H9 (cell line): Measurements from ENCODE around the gene NR2C1. TPM values are rescaled to one million over a fixed set of nuclear protein-coding genes. Genes with fewer than 3 reads are reported as not detected.

Source experiments
- DNase-seq: peaks from one replicate; pipeline ENCODE4 v3.0.0-alpha.2; 2017
- H2AFZ ChIP-seq: one replicate; pipeline ENCODE4 v1.6.1; 2013; ENCODE audit warnings: mild to moderate bottlenecking, low read length, control low read depth, moderate library complexity
- H2AK5ac ChIP-seq: 2 replicates; pipeline ENCODE4 v1.6.1; 2013; ENCODE audit warnings: low read length, control low read depth, mixed read lengths; ENCODE audit not compliant: insufficient read length
- H2BK120ac ChIP-seq: one replicate; pipeline ENCODE4 v1.6.1; 2013; ENCODE audit warnings: low read depth, mild to moderate bottlenecking, low read length, control low read depth, inconsistent platforms; ENCODE audit not compliant: poor library complexity, severe bottlenecking
- H2BK12ac ChIP-seq: 2 replicates; pipeline ENCODE4 v1.6.1; 2013; ENCODE audit warnings: low read length, control low read depth, mixed read lengths, low read depth; ENCODE audit not compliant: insufficient read length
- H2BK15ac ChIP-seq: 2 replicates; pipeline ENCODE4 v1.6.1; 2013; ENCODE audit warnings: low read depth, low read length, control low read depth
- H2BK20ac ChIP-seq: one replicate; pipeline ENCODE4 v1.6.1; 2013; ENCODE audit warnings: low read depth, mild to moderate bottlenecking, low read length, control low read depth, inconsistent platforms; ENCODE audit not compliant: poor library complexity, severe bottlenecking
- H2BK5ac ChIP-seq: 2 replicates; pipeline ENCODE4 v1.6.1; 2013; ENCODE audit warnings: low read length, control low read depth, mixed read lengths; ENCODE audit not compliant: insufficient read length
- H3K14ac ChIP-seq: 2 replicates; pipeline ENCODE4 v1.6.1; 2013; ENCODE audit warnings: low read length, control low read depth; ENCODE audit not compliant: insufficient read depth
- H3K18ac ChIP-seq: 2 replicates; pipeline ENCODE4 v1.6.1; 2013; ENCODE audit warnings: low read depth, mild to moderate bottlenecking, mixed read lengths, low read length, control low read depth; ENCODE audit not compliant: insufficient read length
- H3K23ac ChIP-seq: 2 replicates; pipeline ENCODE4 v1.6.1; 2013; ENCODE audit warnings: low read length, control low read depth, mixed read lengths, low read depth; ENCODE audit not compliant: insufficient read length
- H3K23me2 ChIP-seq: 2 replicates; pipeline ENCODE4 v1.6.1; 2013; ENCODE audit warnings: low read depth, mild to moderate bottlenecking, mixed read lengths, low read length, control low read depth; ENCODE audit not compliant: insufficient read length, poor library complexity, severe bottlenecking
- H3K27ac ChIP-seq: 2 replicates; pipeline ENCODE4 v1.5.1; 2013; ENCODE audit warnings: low read length, control low read depth, mixed read lengths, low read depth; ENCODE audit not compliant: insufficient read length
- H3K27me3 ChIP-seq: 2 replicates; pipeline ENCODE4 v1.6.1; 2013; ENCODE audit warnings: low read length, control low read depth, inconsistent platforms; ENCODE audit not compliant: insufficient read depth
- H3K4ac ChIP-seq: 2 replicates; pipeline ENCODE4 v1.6.1; 2013; ENCODE audit warnings: low read depth, mild to moderate bottlenecking, control low read depth, inconsistent platforms, low read length, moderate library complexity
- H3K4me1 ChIP-seq: 2 replicates; pipeline ENCODE4 v1.6.1; 2013; ENCODE audit warnings: low read length, control low read depth, inconsistent platforms; ENCODE audit not compliant: insufficient read depth
- H3K4me2 ChIP-seq: 2 replicates; pipeline ENCODE4 v1.6.1; 2013; ENCODE audit warnings: low read length, control low read depth, mixed read lengths; ENCODE audit not compliant: insufficient read length, insufficient read depth
- H3K56ac ChIP-seq: 2 replicates; pipeline ENCODE4 v1.6.1; 2013; ENCODE audit warnings: low read depth, mild to moderate bottlenecking, mixed read lengths, low read length, control low read depth; ENCODE audit not compliant: insufficient read length
- H3K79me1 ChIP-seq: 2 replicates; pipeline ENCODE4 v1.6.1; 2013; ENCODE audit warnings: low read depth, mild to moderate bottlenecking, moderate library complexity, low read length, control low read depth, inconsistent platforms; ENCODE audit not compliant: insufficient read depth, poor library complexity, severe bottlenecking
- H3K79me2 ChIP-seq: 2 replicates; pipeline ENCODE4 v1.6.1; 2013; ENCODE audit warnings: low read length, control low read depth, inconsistent platforms; ENCODE audit not compliant: insufficient read depth
- H3K9ac ChIP-seq: 2 replicates; pipeline ENCODE4 v1.6.1; 2013; ENCODE audit warnings: low read length, control low read depth, mixed read lengths; ENCODE audit not compliant: insufficient read length; ENCODE audit errors: extremely low read depth
- H3K9me3 ChIP-seq: one replicate; pipeline ENCODE4 v1.6.1; 2013; ENCODE audit warnings: low read depth, low read length, inconsistent platforms; ENCODE audit not compliant: control insufficient read depth
- H3T11ph ChIP-seq: one replicate; pipeline ENCODE4 v1.6.1; 2013; ENCODE audit warnings: mild to moderate bottlenecking, low read length, control low read depth, inconsistent platforms
- H4K20me1 ChIP-seq: one replicate; pipeline ENCODE4 v1.6.1; 2013; ENCODE audit not compliant: control insufficient read depth, insufficient read length, insufficient read depth
- H4K5ac ChIP-seq: 2 replicates; pipeline ENCODE4 v1.6.1; 2013; ENCODE audit warnings: low read depth, mild to moderate bottlenecking, mixed read lengths, low read length, control low read depth; ENCODE audit not compliant: insufficient read length
- H4K8ac ChIP-seq: replicated peaks from 2 replicates; pipeline ENCODE4 v1.6.1; 2013; ENCODE audit warnings: low read length, control low read depth, mixed read lengths, low read depth; ENCODE audit not compliant: insufficient read length
- H4K91ac ChIP-seq: 2 replicates; pipeline ENCODE4 v1.6.1; 2013; ENCODE audit warnings: low read depth, mild to moderate bottlenecking, moderate library complexity, mixed read lengths, low read length, control low read depth; ENCODE audit not compliant: insufficient read length
- H3K27ac Mint-ChIP-seq, 3 experiments: 2 replicates in 2 of 3; 3 replicates in 1 of 3; pipeline ENCODE4 v1.8.0; 2020 to 2021; ENCODE audit warnings: mixed read lengths in 3 of 3, mild to moderate bottlenecking in 1 of 3, moderate library complexity in 1 of 3
- H3K27me3 Mint-ChIP-seq: 2 replicates; pipeline ENCODE4 v1.8.0; 2021; ENCODE audit warnings: low read depth, mild to moderate bottlenecking, moderate library complexity, mixed read lengths
- H3K36me3 Mint-ChIP-seq, 3 experiments: 2 replicates in 2 of 3; 3 replicates in 1 of 3; pipeline ENCODE4 v1.8.0; 2020 to 2021; ENCODE audit warnings: low read depth in 3 of 3, mixed read lengths in 3 of 3; ENCODE audit not compliant: insufficient read depth in 1 of 3
- H3K4me1 Mint-ChIP-seq, 2 experiments: 2 replicates each; pipeline ENCODE4 v1.8.0; 2020; ENCODE audit warnings: mixed read lengths in 2 of 2
- H3K4me3 Mint-ChIP-seq, 2 experiments: 2 replicates in 1 of 2; 3 replicates in 1 of 2; pipeline ENCODE4 v1.8.0; 2020 to 2021; ENCODE audit warnings: mild to moderate bottlenecking in 2 of 2, mixed read lengths in 2 of 2, moderate library complexity in 1 of 2
- H3K9me3 Mint-ChIP-seq, 2 experiments: 2 replicates in 1 of 2; 3 replicates in 1 of 2; pipeline ENCODE4 v1.8.0; 2020; ENCODE audit warnings: mild to moderate bottlenecking in 2 of 2, mixed read lengths in 2 of 2, moderate library complexity in 1 of 2
- WGBS: extraction: QIAGEN DNeasy Blood & Tissue Kit; methylation state at CpG from one replicate; pipeline ENCODE4 v1.1.7; 2013; ENCODE audit warnings: missing lambda C conversion rate, low lambda C conversion rate, mixed read lengths; ENCODE audit not compliant: insufficient read length; ENCODE audit errors: extremely low coverage; 5-methylcytosine and 5-hydroxymethylcytosine counted together
- total RNA-seq: library from RNA; stranded (reverse); gene quantifications from 2 replicates; pipeline ENCODE4 v1.2.1, GENCODE V29; 2021
- TF ChIP-seq, protein P1 (sequence below): fragments of 200-600 bp; sonication (generic); conservative IDR thresholded peaks from 3 replicates; pipeline ENCODE4 v1.8.0; 2021; ENCODE audit warnings: antibody characterized with exemption, mild to moderate bottlenecking

NR2C1 gene
- total RNA-seq, 1 experiment from 2014 or later: 47.0 TPM

DNA sequence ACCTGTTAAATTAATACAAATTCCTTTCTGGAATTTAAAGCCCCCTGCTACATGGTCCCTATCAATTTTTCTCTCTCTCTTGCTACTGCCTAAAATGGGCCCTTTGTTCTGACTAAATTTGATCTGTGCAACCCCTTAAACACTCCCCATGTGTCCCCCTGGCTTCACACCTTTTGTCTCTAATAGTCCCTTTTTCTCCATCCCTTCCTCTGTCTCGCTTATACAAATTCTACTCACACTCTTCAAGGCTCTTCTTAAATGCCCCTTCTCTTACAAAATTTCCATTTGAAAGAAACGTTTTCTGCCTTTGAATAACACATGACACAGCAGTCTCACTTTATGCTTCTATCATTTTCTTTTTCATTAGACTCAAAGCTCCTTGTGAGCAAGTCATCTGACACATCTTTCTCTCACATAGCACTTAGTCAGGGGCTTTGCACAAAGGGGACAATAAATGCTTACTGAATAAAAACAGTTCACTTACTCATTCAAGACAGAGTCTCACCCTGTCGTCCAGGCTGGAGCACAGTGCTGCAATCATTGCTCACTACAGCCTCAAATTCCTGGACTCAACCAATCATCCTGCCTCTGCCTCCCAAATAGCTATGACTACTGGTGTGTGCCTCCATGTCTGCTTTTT, 41.5 kb upstream of the NR2C1 start:
- Mint-ChIP-seq H3K4me1 (peaks cover 30 to 33% of the 10 kb centered on the region in 2 experiments), H3K27me3 (no peaks in the 10 kb centered on the region), H3K4me3 (no peak overlapping the region; a peak in 1 of 5 replicates), H3K36me3 (peaks cover 12 to 44% (median 40%) of the 10 kb centered on the region in 3 experiments; a peak in 6 of 7 replicates), H3K27ac (peak overlapping the region in 2 of 3 experiments; percentile 85 to 89; a peak in 4 of 7 replicates), H3K9me3 (no peaks in the 10 kb centered on the region)
- Histone ChIP-seq H2BK20ac (no peak overlapping the region), H3K23me2 (no peaks in the 10 kb centered on the region), H3K18ac (no peak overlapping the region), H3K14ac (no peak overlapping the region), H3K23ac (no peak overlapping the region), H4K20me1 (no peaks in the 10 kb centered on the region), H3K27me3 (no peaks in the 10 kb centered on the region), H2BK12ac (no peak overlapping the region), H3K4me2 (no peak overlapping the region), H4K8ac (no peak overlapping the region), H2AFZ (no peak overlapping the region), H4K5ac (no peak overlapping the region), H3K56ac (no peak overlapping the region), H2BK5ac (no peak overlapping the region), H3K4me1 (peaks cover 2% of the 10 kb centered on the region; the same call in 1 of the 2 replicates), H3K79me1 (no peaks in the 10 kb centered on the region), H3T11ph (no peak overlapping the region), H2BK120ac (no peak overlapping the region), H3K9me3 (no peaks in the 10 kb centered on the region), H3K79me2 (no peaks in the 10 kb centered on the region), H3K9ac (no peak overlapping the region), H4K91ac (no peak overlapping the region), H2AK5ac (no peak overlapping the region), H3K4ac (no peak overlapping the region), H2BK15ac (no peak overlapping the region), H3K27ac (no peak overlapping the region)
- peak; percentile 50 for DNase-seq
- TF ChIP-seq, protein P1, sequence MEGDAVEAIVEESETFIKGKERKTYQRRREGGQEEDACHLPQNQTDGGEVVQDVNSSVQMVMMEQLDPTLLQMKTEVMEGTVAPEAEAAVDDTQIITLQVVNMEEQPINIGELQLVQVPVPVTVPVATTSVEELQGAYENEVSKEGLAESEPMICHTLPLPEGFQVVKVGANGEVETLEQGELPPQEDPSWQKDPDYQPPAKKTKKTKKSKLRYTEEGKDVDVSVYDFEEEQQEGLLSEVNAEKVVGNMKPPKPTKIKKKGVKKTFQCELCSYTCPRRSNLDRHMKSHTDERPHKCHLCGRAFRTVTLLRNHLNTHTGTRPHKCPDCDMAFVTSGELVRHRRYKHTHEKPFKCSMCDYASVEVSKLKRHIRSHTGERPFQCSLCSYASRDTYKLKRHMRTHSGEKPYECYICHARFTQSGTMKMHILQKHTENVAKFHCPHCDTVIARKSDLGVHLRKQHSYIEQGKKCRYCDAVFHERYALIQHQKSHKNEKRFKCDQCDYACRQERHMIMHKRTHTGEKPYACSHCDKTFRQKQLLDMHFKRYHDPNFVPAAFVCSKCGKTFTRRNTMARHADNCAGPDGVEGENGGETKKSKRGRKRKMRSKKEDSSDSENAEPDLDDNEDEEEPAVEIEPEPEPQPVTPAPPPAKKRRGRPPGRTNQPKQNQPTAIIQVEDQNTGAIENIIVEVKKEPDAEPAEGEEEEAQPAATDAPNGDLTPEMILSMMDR: no peak
- no CpG with 5 or more reads among the region's 3 CpGs for WGBS
